Epithelial cell of proximal tubule (primary cell): ENCODE measurements around the gene CDH4. TPM values are rescaled to one million over a fixed set of nuclear protein-coding genes. Genes with fewer than 3 reads are reported as not detected.

Experiments
- DNase-seq: peaks from one replicate; pipeline ENCODE4 v3.0.0-alpha.2; 2011; ENCODE audit warnings: low read depth
- H3K4me3 ChIP-seq: 2 replicates; pipeline ENCODE4 v1.5.1; 2011; ENCODE audit warnings: low read depth, mild to moderate bottlenecking, low read length
- CTCF ChIP-seq: conservative IDR thresholded peaks from 2 replicates; pipeline ENCODE4 v1.5.1; 2012; ENCODE audit warnings: low read depth, mild to moderate bottlenecking, low read length
- total RNA-seq: library from RNA; depleted of rRNA; stranded (reverse); fragments of >200 nt; gene quantifications from 2 replicates; pipeline ENCODE4 v1.2.3, GENCODE V29; 2015

The CDH4 gene
- total RNA-seq, 1 donor from 2014 or later: 17.1 TPM

- TF ChIP-seq CTCF: no peak
- no peak for DNase-seq
- no peak overlapping the region for H3K4me3 ChIP-seq
Measured at GRCh38 chr20:61744691-61745396, 492.8 kb downstream of the CDH4 start.

GRCh38 chr20:61745397-61746146 lies 493.5 kb downstream of the CDH4 start:
- DNase-seq: no peak
- no peak for TF ChIP-seq CTCF
- H3K4me3 ChIP-seq: no peak overlapping the region

GRCh38 chr20:61746147-61746646 lies 494.1 kb downstream of the CDH4 start:
- DNase-seq: no peak
- TF ChIP-seq CTCF: no peak
- no peak overlapping the region for H3K4me3 ChIP-seq

GRCh38 chr20:61746781-61747180 lies 494.7 kb downstream of the CDH4 start:
- TF ChIP-seq CTCF: no peak
- no peak for DNase-seq
- H3K4me3 ChIP-seq: no peak overlapping the region

GRCh38 chr20:61748376-61748775 lies 496.3 kb downstream of the CDH4 start:
- no peak overlapping the region for H3K4me3 ChIP-seq
- no peak for DNase-seq
- no peak for TF ChIP-seq CTCF

- TF ChIP-seq CTCF: no peak
- H3K4me3 ChIP-seq: no peak overlapping the region
- peak; percentile 6 for DNase-seq
Measured at GRCh38 chr20:61749406-61750075, 497.5 kb downstream of the CDH4 start.
